ENCODE data around the gene CTXN1.

CTXN1 gene

DNA sequence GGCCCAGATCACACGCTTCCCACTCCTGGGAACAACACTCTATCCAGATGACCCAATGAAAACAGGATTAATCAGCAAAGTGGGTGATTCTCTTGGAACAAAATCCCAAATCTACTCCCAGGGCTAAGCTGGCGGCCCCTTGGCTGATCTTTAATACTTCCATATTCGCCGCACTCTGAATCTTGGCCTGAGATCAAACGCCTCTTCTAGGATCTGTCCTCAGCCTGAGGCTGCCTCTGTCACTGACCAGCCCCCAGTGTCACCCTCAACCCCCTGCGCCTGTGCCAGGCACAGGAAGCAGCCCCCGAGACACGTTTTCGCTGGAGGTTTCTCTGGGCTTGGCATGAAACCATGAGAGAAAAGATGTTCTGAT, 2.4 kb upstream of the CTXN1 start:
- H3K27ac ChIP-seq = peak overlapping the region; percentile 97
- TF ChIP-seq ZFX (IDR thresholded peaks at IDR 0.05; ENCODE audit: borderline replicate concordance) = no peak
- TF ChIP-seq, protein P1, sequence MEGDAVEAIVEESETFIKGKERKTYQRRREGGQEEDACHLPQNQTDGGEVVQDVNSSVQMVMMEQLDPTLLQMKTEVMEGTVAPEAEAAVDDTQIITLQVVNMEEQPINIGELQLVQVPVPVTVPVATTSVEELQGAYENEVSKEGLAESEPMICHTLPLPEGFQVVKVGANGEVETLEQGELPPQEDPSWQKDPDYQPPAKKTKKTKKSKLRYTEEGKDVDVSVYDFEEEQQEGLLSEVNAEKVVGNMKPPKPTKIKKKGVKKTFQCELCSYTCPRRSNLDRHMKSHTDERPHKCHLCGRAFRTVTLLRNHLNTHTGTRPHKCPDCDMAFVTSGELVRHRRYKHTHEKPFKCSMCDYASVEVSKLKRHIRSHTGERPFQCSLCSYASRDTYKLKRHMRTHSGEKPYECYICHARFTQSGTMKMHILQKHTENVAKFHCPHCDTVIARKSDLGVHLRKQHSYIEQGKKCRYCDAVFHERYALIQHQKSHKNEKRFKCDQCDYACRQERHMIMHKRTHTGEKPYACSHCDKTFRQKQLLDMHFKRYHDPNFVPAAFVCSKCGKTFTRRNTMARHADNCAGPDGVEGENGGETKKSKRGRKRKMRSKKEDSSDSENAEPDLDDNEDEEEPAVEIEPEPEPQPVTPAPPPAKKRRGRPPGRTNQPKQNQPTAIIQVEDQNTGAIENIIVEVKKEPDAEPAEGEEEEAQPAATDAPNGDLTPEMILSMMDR (IDR thresholded peaks at IDR 0.05) = no peak

DNA sequence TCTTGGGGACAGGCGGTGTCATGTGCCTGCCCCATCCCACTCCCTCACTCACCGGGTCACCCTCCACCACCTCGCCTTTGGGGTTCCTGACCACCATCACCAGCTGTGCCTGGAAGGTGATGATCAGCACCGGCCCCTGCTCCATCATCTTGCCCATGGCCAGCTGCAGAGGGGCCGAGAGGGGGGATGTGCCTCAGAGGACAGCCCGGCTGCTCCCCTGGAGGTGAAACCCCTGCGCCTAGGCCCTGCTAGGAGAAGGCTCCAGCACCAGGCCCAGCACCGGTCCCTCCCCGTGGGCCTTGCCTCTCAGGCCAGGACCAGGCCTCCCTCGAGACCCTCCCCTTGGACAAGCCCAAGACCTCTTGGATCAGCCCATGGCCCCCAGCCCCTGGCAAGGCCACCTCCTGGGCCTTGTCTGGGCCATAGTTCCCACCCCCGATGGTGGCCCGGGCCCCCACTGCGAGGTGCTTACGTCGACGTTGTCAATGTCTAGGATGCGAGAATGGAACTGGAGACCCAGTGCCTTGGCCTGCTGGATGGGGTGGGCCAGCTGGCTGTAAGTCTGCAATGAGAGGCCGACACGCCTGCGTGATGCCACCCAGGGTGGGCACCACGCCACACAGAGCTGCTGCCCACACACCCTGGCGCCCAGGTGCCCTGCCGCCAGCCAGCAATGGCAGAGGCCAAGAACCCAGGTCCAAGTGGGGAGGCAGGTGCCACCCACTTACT, 1.8 kb upstream of the CTXN1 start:
- TF ChIP-seq, protein P1 (IDR thresholded peaks at IDR 0.05) = no peak
- TF ChIP-seq ZFX (IDR thresholded peaks at IDR 0.05; ENCODE audit: borderline replicate concordance) = no peak
- H3K27ac ChIP-seq = peak overlapping the region; percentile 97

DNA sequence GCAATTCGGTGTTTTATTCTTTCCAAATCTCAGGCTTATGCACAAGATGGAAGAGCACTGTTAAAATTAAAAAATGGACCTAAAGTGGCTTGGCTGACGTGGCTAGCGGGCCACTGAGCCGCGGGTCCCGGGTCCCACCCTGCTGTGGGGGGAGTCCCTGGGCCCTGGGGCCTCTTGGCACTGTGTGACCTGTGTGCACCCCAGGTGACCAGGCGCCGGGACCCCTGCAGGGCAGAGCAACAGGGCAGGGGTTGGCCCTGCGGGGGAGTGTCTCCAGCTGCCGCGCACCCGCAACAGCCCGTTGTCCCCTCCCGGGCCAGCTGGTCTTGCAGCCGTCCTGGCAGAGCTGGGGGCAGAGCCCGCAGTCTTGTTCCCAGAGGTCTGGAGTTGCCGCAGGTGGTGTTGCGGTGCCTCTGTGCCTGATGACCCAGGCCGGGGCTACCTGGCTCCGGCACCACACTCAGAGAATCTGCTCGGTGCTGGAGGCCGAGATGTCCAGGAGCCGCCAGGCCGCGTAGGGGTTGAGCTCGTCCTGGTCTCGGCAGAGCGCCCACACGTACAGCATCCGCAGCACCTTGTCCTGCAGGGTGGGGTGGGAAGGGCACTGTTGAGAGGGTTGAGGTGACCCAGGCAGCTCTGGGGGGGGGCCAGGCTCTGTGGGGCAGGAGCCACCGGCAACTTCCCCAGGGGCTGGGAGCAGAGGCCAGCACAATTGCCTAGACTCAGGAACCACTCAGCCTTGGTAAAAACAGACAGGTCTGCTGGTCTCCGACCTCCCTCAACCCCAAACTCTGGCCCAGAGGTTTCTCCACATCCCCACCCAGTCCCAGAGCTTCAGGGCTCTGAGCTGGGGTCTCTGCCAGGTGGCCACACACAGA, 1.0 kb upstream of the CTXN1 start:
- peak overlapping the region; percentile 97 for H3K27ac ChIP-seq
- TF ChIP-seq, protein P1 (IDR thresholded peaks at IDR 0.05) = no peak
- TF ChIP-seq ZFX (IDR thresholded peaks at IDR 0.05; ENCODE audit: borderline replicate concordance) = no peak

DNA sequence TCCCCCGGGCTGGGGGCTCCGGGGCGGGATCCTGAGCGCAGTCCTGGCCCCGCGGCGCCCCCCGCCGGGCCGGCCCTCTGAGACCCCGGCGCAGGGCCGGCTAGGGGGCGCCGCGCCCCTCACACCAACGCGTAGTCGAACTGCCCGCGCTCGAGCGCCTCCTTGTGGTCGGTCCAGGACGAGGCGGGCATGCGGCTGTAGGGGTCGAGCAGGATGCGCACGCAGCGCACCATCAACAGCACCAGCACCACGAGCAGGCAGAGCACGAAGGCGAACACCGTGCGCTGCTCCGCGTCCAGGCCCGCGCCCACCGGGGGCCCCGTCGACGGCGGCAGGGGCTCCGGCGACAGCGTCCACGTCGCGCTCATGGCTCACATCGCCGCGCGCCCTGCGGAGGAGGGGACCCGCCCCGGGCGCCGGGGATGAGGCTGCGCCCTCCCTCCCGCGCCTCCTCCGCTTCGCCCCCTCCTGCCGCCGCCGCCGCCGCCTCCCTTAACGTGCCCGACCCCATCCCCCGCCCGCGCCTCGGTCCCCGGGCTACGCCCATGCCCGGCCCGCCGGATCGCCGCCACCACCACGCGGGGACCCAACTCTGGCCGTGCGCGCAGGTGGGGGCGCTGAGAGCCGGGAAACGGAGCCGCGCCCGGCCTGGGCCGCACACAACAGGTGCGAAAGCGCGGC, 624 bp downstream of the CTXN1 start:
- peak overlapping the region; percentile 97 for H3K27ac ChIP-seq
- no peak for TF ChIP-seq ZFX (IDR thresholded peaks at IDR 0.05; ENCODE audit: borderline replicate concordance)
- TF ChIP-seq, protein P1 (IDR thresholded peaks at IDR 0.05) = peak; percentile 96

DNA sequence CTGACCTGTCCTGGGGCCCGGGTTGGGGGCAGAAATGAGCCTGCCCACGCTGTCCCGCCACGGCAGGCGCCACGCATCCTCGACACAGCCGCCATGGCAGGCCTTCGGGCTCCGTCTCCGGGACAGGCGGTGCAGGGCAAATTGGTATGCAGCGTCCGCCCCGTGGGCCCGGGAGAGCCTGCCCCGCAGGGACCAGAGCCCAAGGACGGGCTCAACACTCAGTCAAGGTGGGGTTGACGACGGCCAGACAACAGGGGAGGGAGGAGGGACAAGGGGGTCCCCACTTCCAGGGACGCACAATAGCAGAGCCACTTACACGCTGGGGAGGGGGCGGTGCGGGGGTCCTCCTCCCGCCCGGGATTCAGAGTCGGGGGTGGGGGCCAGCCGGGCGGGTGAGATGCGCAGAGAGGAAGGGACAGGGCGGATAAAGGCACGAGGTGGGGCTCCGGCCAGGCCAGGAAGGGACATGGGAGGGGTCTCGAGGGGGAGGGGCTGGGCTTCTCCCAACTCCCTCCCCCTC, 1.2 kb downstream of the CTXN1 start:
- no peak for TF ChIP-seq ZFX (IDR thresholded peaks at IDR 0.05; ENCODE audit: borderline replicate concordance)
- TF ChIP-seq, protein P1 (IDR thresholded peaks at IDR 0.05) = no peak
- H3K27ac ChIP-seq = peak overlapping the region; percentile 97

DNA sequence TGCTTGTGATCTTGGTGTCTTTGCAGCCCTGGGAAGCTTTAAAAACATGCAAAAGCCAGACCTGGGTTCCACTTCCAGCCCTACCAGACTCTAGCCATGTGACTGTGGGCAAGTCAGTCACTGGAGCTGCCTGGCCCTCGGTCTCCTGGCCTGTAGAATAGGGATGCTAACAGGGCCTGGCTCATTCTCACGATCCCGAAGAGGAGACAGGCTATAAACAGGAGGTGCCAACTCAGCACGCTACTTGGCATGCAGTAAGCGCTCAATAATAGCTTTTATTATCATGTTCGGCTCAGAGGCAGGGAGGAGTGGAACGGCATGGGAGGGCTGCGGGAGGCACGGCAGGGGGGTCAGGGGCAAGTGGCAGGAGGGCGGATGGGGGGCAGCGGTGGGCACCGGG, 1.7 kb downstream of the CTXN1 start:
- H3K27ac ChIP-seq = peak overlapping the region; percentile 97
- TF ChIP-seq, protein P1 (IDR thresholded peaks at IDR 0.05) = no peak
- TF ChIP-seq ZFX (IDR thresholded peaks at IDR 0.05; ENCODE audit: borderline replicate concordance) = no peak
